Measurements from ENCODE around the gene DLGAP1.

DLGAP1 gene

GRCh38 chr18:3649135-3649632 is 805.9 kb downstream of the DLGAP1 start:
- ChIA-PET POLR2A (no interaction called here), CTCF (interaction anchor here (0.6 kb wide), 1 partner anchor 53 kb away, joined by 10 read pairs; no protein-coding TSS in a partner anchor)
- TF ChIP-seq CTBP1 (IDR thresholded peaks at IDR 0.05; ENCODE audit: borderline replicate concordance) = no peak
- no peak for TF ChIP-seq FOXA1 (IDR thresholded peaks at IDR 0.05)
- TF ChIP-seq BHLHE40 (IDR thresholded peaks at IDR 0.05; ENCODE audit: borderline replicate concordance) = no peak
- TF ChIP-seq FOXM1 (IDR thresholded peaks at IDR 0.05; ENCODE audit: borderline replicate concordance) = no peak
- TF ChIP-seq NFRKB (IDR thresholded peaks at IDR 0.05) = no peak
- no peak for TF ChIP-seq HDGF (IDR thresholded peaks at IDR 0.05; ENCODE audit: borderline replicate concordance)
- TF ChIP-seq ARNT (IDR thresholded peaks at IDR 0.05) = no peak
- no peak for TF ChIP-seq ZNF384 (IDR thresholded peaks at IDR 0.05)
- TF ChIP-seq FOXK2 (IDR thresholded peaks at IDR 0.05) = no peak
- no peak for TF ChIP-seq SUZ12 (IDR thresholded peaks at IDR 0.05)
- no peak for TF ChIP-seq TARDBP (IDR thresholded peaks at IDR 0.05)
- TF ChIP-seq L3MBTL2 (conservative IDR thresholded peaks at IDR 0.05) = no peak
- TF ChIP-seq ELF4 (IDR thresholded peaks at IDR 0.05) = no peak
- DNase-seq (ENCODE audit: extremely low spot score) = no peak

- DNase-seq (ENCODE audit: extremely low spot score) = no peak
- CTCF ChIA-PET = no interaction called here
- POLR2A ChIA-PET = no interaction called here
- TF ChIP-seq TARDBP (IDR thresholded peaks at IDR 0.05) (no peak), PKNOX1 (IDR thresholded peaks at IDR 0.05) (no peak), ELF4 (IDR thresholded peaks at IDR 0.05) (no peak), FOXA1 (IDR thresholded peaks at IDR 0.05) (no peak), BHLHE40 (IDR thresholded peaks at IDR 0.05; ENCODE audit: borderline replicate concordance) (no peak), ZNF384 (IDR thresholded peaks at IDR 0.05) (no peak), SP1 (IDR thresholded peaks at IDR 0.05) (no peak), FOXM1 (IDR thresholded peaks at IDR 0.05; ENCODE audit: borderline replicate concordance) (no peak), HDGF (IDR thresholded peaks at IDR 0.05; ENCODE audit: borderline replicate concordance) (no peak), NFRKB (IDR thresholded peaks at IDR 0.05) (no peak), L3MBTL2 (conservative IDR thresholded peaks at IDR 0.05) (no peak), CTBP1 (IDR thresholded peaks at IDR 0.05; ENCODE audit: borderline replicate concordance) (no peak), LEF1 (IDR thresholded peaks at IDR 0.05; ENCODE audit: borderline replicate concordance) (no peak), ARNT (IDR thresholded peaks at IDR 0.05) (no peak), SUZ12 (IDR thresholded peaks at IDR 0.05) (no peak)
These were observed 806.5 kb downstream of the DLGAP1 start for GRCh38 chr18:3648641-3649040.

- no peak for DNase-seq (ENCODE audit: extremely low spot score)
- POLR2A ChIA-PET = no interaction called here
- no peak for TF ChIP-seq TARDBP (IDR thresholded peaks at IDR 0.05)
- no peak for TF ChIP-seq BHLHE40 (IDR thresholded peaks at IDR 0.05; ENCODE audit: borderline replicate concordance)
- TF ChIP-seq NFRKB (IDR thresholded peaks at IDR 0.05) = no peak
- no peak for TF ChIP-seq ARNT (IDR thresholded peaks at IDR 0.05)
- CTCF ChIA-PET = no interaction called here
These were observed 806.9 kb downstream of the DLGAP1 start for GRCh38 chr18:3648200-3648599.

- POLR2A ChIA-PET = no interaction called here
- DNase-seq (ENCODE audit: extremely low spot score) = no peak
- CTCF ChIA-PET = no interaction called here
- no peak for TF ChIP-seq FOXM1 (IDR thresholded peaks at IDR 0.05; ENCODE audit: borderline replicate concordance)
- no peak for TF ChIP-seq FOXA1 (IDR thresholded peaks at IDR 0.05)
- TF ChIP-seq PKNOX1 (IDR thresholded peaks at IDR 0.05) = no peak
- no peak for TF ChIP-seq HDGF (IDR thresholded peaks at IDR 0.05; ENCODE audit: borderline replicate concordance)
- no peak for TF ChIP-seq SP1 (IDR thresholded peaks at IDR 0.05)
- TF ChIP-seq CTBP1 (IDR thresholded peaks at IDR 0.05; ENCODE audit: borderline replicate concordance) = no peak
- TF ChIP-seq SUZ12 (IDR thresholded peaks at IDR 0.05) = no peak
- TF ChIP-seq TARDBP (IDR thresholded peaks at IDR 0.05) = no peak
These were observed 807.5 kb downstream of the DLGAP1 start for GRCh38 chr18:3647636-3648035.

- ChIA-PET CTCF (interaction anchor here (0.5 to 0.6 kb wide), 2 partner anchors 42 to 350 kb away, joined by 3 to 4 read pairs; no protein-coding TSS in a partner anchor), POLR2A (no interaction called here)
- TF ChIP-seq PKNOX1 (IDR thresholded peaks at IDR 0.05) (no peak), ZNF384 (IDR thresholded peaks at IDR 0.05) (no peak), FOXA1 (IDR thresholded peaks at IDR 0.05) (no peak), SP1 (IDR thresholded peaks at IDR 0.05) (no peak), BHLHE40 (IDR thresholded peaks at IDR 0.05; ENCODE audit: borderline replicate concordance) (no peak), LEF1 (IDR thresholded peaks at IDR 0.05; ENCODE audit: borderline replicate concordance) (no peak), NFRKB (IDR thresholded peaks at IDR 0.05) (no peak), L3MBTL2 (conservative IDR thresholded peaks at IDR 0.05) (no peak), ELF4 (IDR thresholded peaks at IDR 0.05) (no peak), CTBP1 (IDR thresholded peaks at IDR 0.05; ENCODE audit: borderline replicate concordance) (no peak), SUZ12 (IDR thresholded peaks at IDR 0.05) (no peak), ARNT (IDR thresholded peaks at IDR 0.05) (no peak), FOXM1 (IDR thresholded peaks at IDR 0.05; ENCODE audit: borderline replicate concordance) (no peak)
- DNase-seq (ENCODE audit: extremely low spot score) = no peak
These were observed 809.5 kb downstream of the DLGAP1 start for GRCh38 chr18:3645384-3646156.
